ENCODE measurements around the gene LYRM4. TPM values are rescaled to one million over a fixed set of nuclear protein-coding genes. Genes with fewer than 3 reads are reported as not detected.

LYRM4 gene
- total and polyA plus RNA-seq, 4 donors = 17.9 to 28.7 (median 21.1) TPM

DNA sequence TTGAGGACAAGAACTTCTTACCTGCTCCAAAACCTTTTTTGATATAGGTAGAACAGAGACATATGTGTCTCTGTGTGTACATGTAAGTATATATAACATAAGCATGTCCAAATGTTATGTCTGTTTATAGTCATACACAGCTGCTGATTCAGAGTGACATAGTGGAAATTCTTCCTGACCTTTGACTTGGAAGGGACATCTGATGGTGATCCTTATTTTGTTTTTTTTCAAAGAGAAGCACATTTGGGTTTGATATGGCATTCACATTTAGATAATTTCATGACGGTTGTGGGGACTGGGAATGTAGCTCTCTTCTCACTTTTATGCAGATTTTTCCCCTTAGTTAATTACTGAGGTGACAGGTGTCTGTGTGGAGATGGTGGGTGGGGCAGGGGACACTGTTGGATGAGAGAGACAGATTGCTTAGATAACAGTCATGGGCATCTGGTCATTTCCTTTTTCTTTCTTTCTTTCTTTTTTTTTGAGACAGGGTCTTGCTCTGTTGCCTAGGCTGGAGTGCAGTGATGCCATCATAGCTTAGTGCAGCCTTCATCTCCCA is 39.5 kb upstream of the LYRM4 start:
- H3K4me3 ChIP-seq (ENCODE audit: low read length in 2 of 2) = no peak overlapping the region
- intact Hi-C loops (cut with DNase I) = no loop called here
- no peaks in the 10 kb centered on the region for H3K9me3 ChIP-seq (ENCODE audit: control insufficient read depth, low read length)
- ATAC-seq (ENCODE audit: low FRiP score) = no peak
- no peaks in the 10 kb centered on the region for H3K36me3 ChIP-seq (ENCODE audit: control insufficient read depth in 1 of 2, insufficient read depth in 2 of 2, low read length in 1 of 2)
- H3K4me1 ChIP-seq (ENCODE audit: control insufficient read depth in 1 of 2, insufficient read depth in 2 of 2, low read length in 2 of 2) = no peaks in the 10 kb centered on the region
- no peaks in the 10 kb centered on the region for H3K27me3 ChIP-seq (ENCODE audit: control insufficient read depth in 1 of 2, insufficient read depth in 2 of 2, low read length in 1 of 2)
- DNase-seq = no peak
- no peak overlapping the region for H3K27ac ChIP-seq (ENCODE audit: low read depth in 1 of 2, low read length in 2 of 2)
- 82 to 88% methylated on average over 1 of the region's 1 CpG for WGBS, 2 donors

DNA sequence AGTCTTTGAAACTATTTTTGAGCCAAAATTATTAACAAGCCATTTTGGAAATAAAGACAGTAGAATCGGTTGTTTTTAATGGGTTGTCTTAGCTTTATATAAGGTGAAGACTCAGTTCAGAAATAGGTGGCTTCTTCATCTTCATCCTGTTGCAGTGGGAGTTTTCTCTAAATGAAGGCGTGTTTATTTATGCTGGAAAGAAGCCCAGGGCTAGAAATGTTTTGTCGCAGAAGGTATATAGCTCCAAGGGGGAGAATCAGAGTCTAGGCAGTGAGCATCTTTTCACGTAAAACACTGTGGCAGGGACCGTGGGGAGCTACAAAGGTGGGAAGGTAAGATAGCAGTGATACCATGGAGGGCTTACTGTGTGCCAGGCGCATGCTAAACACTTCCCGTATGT is 34.9 kb upstream of the LYRM4 start:
- Histone ChIP-seq H3K27me3 (ENCODE audit: control insufficient read depth in 1 of 2, insufficient read depth in 2 of 2, low read length in 1 of 2) (no peaks in the 10 kb centered on the region), H3K9me3 (ENCODE audit: control insufficient read depth, low read length) (no peaks in the 10 kb centered on the region), H3K36me3 (ENCODE audit: control insufficient read depth in 1 of 2, insufficient read depth in 2 of 2, low read length in 1 of 2) (no peaks in the 10 kb centered on the region), H3K27ac (ENCODE audit: low read depth in 1 of 2, low read length in 2 of 2) (no peak overlapping the region), H3K4me1 (ENCODE audit: control insufficient read depth in 1 of 2, insufficient read depth in 2 of 2, low read length in 2 of 2) (no peaks in the 10 kb centered on the region), H3K4me3 (ENCODE audit: low read length in 2 of 2) (no peak overlapping the region)
- no peak for ATAC-seq (ENCODE audit: low FRiP score)
- intact Hi-C loops (cut with DNase I) = no loop called here
- no peak for DNase-seq
- 76 to 82% methylated on average over 7 of the region's 7 CpGs for WGBS, 2 donors

DNA sequence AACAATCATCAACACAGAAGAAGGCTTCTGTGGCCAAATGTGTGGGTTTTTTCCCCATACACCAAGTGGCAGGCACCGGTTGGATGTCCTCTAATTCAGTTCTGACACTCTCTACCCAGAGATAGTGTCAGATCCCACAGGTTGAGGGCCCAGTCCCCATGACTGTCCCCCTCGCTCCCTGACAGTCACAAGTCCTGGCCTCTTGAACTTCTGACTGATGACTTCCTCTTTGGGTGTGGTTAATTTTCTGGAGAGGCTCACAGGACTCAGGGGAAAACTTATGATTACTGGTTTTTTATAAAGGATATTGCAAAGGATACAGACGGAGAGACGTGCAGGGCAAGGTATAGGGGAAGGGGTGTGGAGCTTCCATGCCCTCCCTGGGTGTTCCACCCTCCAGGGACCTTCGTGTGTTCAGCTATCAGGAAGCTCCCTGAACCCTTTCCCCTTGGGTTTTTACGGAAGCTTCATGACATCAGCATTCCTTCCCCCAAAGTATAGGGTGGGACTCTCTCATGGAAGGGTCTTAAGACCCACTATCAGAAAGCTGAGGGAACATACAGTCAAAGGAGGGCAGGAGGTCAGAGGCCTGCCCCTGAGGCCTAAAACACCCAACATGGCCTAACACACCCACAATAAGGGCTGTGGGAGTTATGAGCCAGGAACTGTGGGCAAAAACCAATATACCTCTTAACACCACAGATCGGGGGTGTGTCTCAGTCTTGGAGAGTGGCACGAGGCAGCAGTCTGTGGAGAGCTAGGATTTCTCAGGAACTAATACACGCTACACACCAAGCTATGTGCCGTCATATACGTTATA is 33.9 kb upstream of the LYRM4 start:
- intact Hi-C loops (cut with DNase I) = no loop called here
- WGBS, 2 donors = 91 to 92% methylated on average over 11 of the region's 11 CpGs
- no peak for ATAC-seq (ENCODE audit: low FRiP score)

DNA sequence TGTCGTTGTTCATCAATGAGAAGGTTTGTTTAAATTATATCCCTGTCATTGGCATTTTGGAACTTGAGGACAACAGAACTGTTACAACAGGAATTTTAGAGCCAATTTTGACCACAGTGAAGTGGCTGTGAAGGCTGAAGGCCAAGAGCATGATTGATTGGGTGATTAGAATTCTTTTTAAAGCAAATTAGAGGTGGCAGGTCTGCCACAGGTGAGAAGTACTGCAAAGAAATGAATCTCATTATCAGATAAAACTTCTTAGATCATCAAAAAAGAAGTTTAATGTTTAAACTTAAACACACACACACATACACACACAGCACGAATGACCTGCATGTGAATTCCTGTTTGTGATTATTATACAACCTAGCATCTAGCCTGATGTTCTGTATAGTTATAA is 32.9 kb upstream of the LYRM4 start:
- intact Hi-C loops (cut with DNase I) = no loop called here
- no peaks in the 10 kb centered on the region for H3K27me3 ChIP-seq (ENCODE audit: control insufficient read depth in 1 of 2, insufficient read depth in 2 of 2, low read length in 1 of 2)
- no peak overlapping the region for H3K4me3 ChIP-seq (ENCODE audit: low read length in 2 of 2)
- 90 to 95% methylated on average over 2 of the region's 2 CpGs for WGBS, 2 donors
- ATAC-seq (ENCODE audit: low FRiP score) (no peak), DNase-seq (no peak)
- no peaks in the 10 kb centered on the region for H3K4me1 ChIP-seq (ENCODE audit: control insufficient read depth in 1 of 2, insufficient read depth in 2 of 2, low read length in 2 of 2)
- no peaks in the 10 kb centered on the region for H3K9me3 ChIP-seq (ENCODE audit: control insufficient read depth, low read length)
- H3K36me3 ChIP-seq (ENCODE audit: control insufficient read depth in 1 of 2, insufficient read depth in 2 of 2, low read length in 1 of 2) = no peaks in the 10 kb centered on the region
- no peak overlapping the region for H3K27ac ChIP-seq (ENCODE audit: low read depth in 1 of 2, low read length in 2 of 2)

More for the DNA sequence above, 33.9 kb upstream of the LYRM4 start:
- Histone ChIP-seq H3K36me3 (ENCODE audit: control insufficient read depth in 1 of 2, insufficient read depth in 2 of 2, low read length in 1 of 2) (no peaks in the 10 kb centered on the region), H3K4me1 (ENCODE audit: control insufficient read depth in 1 of 2, insufficient read depth in 2 of 2, low read length in 2 of 2) (no peaks in the 10 kb centered on the region), H3K27me3 (ENCODE audit: control insufficient read depth in 1 of 2, insufficient read depth in 2 of 2, low read length in 1 of 2) (no peaks in the 10 kb centered on the region), H3K4me3 (ENCODE audit: low read length in 2 of 2) (no peak overlapping the region), H3K27ac (ENCODE audit: low read depth in 1 of 2, low read length in 2 of 2) (no peak overlapping the region), H3K9me3 (ENCODE audit: control insufficient read depth, low read length) (no peaks in the 10 kb centered on the region)
- DNase-seq = no peak

DNA sequence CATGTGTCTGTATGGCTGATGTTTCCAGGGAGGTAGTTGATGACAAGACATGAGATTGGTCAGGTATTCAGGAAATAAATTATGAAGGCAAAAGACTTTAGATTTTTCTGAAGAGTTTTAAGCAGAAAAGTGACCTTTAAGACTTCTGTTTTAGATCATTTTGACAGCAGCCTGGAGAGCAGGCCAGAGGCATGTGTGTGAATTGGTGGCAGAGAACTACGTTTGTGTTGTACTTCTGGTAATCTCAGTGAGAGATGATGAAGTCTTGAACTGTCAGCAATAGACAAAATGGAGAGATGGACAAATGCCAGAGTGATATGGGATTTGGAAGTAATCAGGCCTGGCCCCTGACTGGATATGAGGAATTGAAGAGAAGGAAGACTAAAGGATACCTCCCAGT is 31.4 kb upstream of the LYRM4 start:
- no peak overlapping the region for H3K4me3 ChIP-seq (ENCODE audit: low read length in 2 of 2)
- H3K27me3 ChIP-seq (ENCODE audit: control insufficient read depth in 1 of 2, insufficient read depth in 2 of 2, low read length in 1 of 2) = no peaks in the 10 kb centered on the region
- no peak for ATAC-seq (ENCODE audit: low FRiP score)
- 17 to 22% methylated on average over 1 of the region's 1 CpG for WGBS, 2 donors
- intact Hi-C loops (cut with DNase I) = no loop called here
- no peaks in the 10 kb centered on the region for H3K36me3 ChIP-seq (ENCODE audit: control insufficient read depth in 1 of 2, insufficient read depth in 2 of 2, low read length in 1 of 2)
- no peaks in the 10 kb centered on the region for H3K4me1 ChIP-seq (ENCODE audit: control insufficient read depth in 1 of 2, insufficient read depth in 2 of 2, low read length in 2 of 2)
- no peak for DNase-seq
- no peak overlapping the region for H3K27ac ChIP-seq (ENCODE audit: low read depth in 1 of 2, low read length in 2 of 2)
- no peaks in the 10 kb centered on the region for H3K9me3 ChIP-seq (ENCODE audit: control insufficient read depth, low read length)

DNA sequence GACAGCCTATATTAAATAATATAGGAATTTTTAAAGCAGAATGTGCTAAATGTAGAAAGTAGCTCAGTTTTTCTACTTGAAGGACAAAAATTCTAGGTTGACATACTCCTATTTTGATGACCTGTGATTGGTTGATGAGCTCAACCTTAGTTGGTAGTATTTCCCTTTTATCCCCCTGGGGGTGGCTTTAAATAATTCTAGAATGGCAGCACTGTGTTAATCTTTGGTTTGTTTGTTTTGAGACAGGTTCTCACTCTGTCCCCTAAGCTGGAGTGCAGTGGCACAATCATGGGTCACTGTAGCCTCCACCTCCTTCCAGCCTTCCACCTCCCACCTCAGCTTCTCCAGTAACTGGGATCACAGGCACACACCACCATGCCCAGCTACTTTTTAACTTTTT is 29.8 kb upstream of the LYRM4 start:
- Histone ChIP-seq H3K4me3 (ENCODE audit: low read length in 2 of 2) (no peak overlapping the region), H3K27me3 (ENCODE audit: control insufficient read depth in 1 of 2, insufficient read depth in 2 of 2, low read length in 1 of 2) (no peaks in the 10 kb centered on the region), H3K4me1 (ENCODE audit: control insufficient read depth in 1 of 2, insufficient read depth in 2 of 2, low read length in 2 of 2) (no peaks in the 10 kb centered on the region), H3K9me3 (ENCODE audit: control insufficient read depth, low read length) (no peaks in the 10 kb centered on the region), H3K36me3 (ENCODE audit: control insufficient read depth in 1 of 2, insufficient read depth in 2 of 2, low read length in 1 of 2) (no peaks in the 10 kb centered on the region), H3K27ac (ENCODE audit: low read depth in 1 of 2, low read length in 2 of 2) (no peak overlapping the region)
- intact Hi-C loops (cut with DNase I) = no loop called here
- DNase-seq = no peak
- no peak for ATAC-seq (ENCODE audit: low FRiP score)

DNA sequence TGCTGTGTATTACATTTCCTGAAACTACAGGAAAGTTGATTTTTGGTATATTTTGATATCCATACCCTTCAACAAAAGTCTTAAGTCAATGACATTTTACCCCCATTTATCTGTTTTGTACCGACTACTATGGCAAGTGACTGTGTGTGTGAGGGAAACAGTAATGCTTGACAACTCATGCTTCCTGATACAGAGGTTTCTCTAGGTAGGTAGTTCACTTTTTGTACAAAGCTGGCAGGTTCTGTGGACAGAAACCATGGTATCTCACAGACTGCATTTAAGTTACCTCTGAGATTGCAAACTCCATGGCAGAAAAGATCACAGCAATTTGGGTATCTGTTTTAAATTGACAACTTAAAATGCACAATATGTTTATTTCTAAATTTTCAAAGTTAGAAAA is 29.3 kb upstream of the LYRM4 start:
- H3K4me3 ChIP-seq (ENCODE audit: low read length in 2 of 2) = no peak overlapping the region
- WGBS, 2 donors = 51 to 77% methylated on average over 1 of the region's 1 CpG
- H3K9me3 ChIP-seq (ENCODE audit: control insufficient read depth, low read length) = no peaks in the 10 kb centered on the region
- ATAC-seq (ENCODE audit: low FRiP score) (no peak), DNase-seq (no peak)
- intact Hi-C loops (cut with DNase I) = no loop called here
- H3K4me1 ChIP-seq (ENCODE audit: control insufficient read depth in 1 of 2, insufficient read depth in 2 of 2, low read length in 2 of 2) = no peaks in the 10 kb centered on the region
- H3K27ac ChIP-seq (ENCODE audit: low read depth in 1 of 2, low read length in 2 of 2) = no peak overlapping the region
- no peaks in the 10 kb centered on the region for H3K27me3 ChIP-seq (ENCODE audit: control insufficient read depth in 1 of 2, insufficient read depth in 2 of 2, low read length in 1 of 2)
- no peaks in the 10 kb centered on the region for H3K36me3 ChIP-seq (ENCODE audit: control insufficient read depth in 1 of 2, insufficient read depth in 2 of 2, low read length in 1 of 2)

DNA sequence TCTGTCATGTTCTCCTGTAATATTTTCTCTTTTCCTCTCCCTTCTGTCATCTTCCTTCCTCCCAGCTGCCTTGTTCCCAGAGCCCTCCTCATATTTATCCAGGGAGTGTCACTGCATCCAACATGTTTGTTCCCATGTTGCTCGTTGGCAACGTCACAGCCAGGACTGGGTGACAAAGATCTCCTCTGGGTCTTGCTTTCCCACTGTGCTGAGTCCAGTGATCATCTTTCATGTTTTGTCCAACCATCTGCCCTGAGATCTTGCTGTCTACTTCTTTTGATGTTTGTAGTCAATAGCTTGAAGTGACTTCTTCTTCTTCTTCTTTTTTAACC is 27.2 kb upstream of the LYRM4 start:
- no peaks in the 10 kb centered on the region for H3K9me3 ChIP-seq (ENCODE audit: control insufficient read depth, low read length)
- no peaks in the 10 kb centered on the region for H3K4me1 ChIP-seq (ENCODE audit: control insufficient read depth in 1 of 2, insufficient read depth in 2 of 2, low read length in 2 of 2)
- no peaks in the 10 kb centered on the region for H3K27me3 ChIP-seq (ENCODE audit: control insufficient read depth in 1 of 2, insufficient read depth in 2 of 2, low read length in 1 of 2)
- 79 to 84% methylated on average over 2 of the region's 2 CpGs for WGBS, 2 donors
- no peak overlapping the region for H3K4me3 ChIP-seq (ENCODE audit: low read length in 2 of 2)
- intact Hi-C loops (cut with DNase I) = no loop called here
- no peak for DNase-seq
- ATAC-seq (ENCODE audit: low FRiP score) = no peak
- no peak overlapping the region for H3K27ac ChIP-seq (ENCODE audit: low read depth in 1 of 2, low read length in 2 of 2)
- no peaks in the 10 kb centered on the region for H3K36me3 ChIP-seq (ENCODE audit: control insufficient read depth in 1 of 2, insufficient read depth in 2 of 2, low read length in 1 of 2)

DNA sequence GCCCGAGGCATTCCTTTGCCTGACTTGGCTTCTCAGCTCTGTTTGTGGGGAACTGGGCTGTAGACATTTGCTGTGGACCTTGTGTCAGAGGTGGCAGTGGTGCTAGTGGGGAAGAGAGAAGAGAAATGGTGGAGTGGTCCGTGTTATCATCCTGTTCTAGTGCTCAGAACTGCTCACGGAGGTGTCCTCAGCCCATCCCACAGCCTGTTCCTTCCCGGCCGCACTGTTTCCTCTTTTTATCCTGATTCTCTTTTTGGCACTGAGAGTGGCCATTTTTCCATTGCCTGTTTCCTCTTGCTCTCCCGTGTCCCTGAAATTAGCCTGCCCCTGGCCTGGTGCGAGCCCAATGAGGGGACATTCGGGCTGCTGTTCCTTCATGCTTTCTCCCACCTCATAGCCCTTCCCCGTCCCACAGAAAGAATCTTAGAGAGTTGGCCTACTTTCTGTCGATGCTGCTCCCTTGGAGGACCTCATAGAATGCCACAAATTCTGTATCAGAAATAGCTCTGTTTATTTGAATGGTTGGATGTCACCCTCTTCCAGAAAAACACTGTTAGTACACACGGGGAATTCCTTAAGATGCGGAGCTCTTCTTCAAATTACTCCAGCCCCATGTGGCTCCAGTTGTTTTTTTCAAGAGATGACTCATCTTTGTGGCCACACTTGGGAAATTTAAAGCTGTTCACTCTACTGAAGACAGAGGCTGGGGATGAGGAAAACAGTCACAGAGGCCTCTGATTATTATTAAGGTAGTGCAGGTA is 26.6 kb upstream of the LYRM4 start:
- H3K4me1 ChIP-seq (ENCODE audit: control insufficient read depth in 1 of 2, insufficient read depth in 2 of 2, low read length in 2 of 2) = no peaks in the 10 kb centered on the region
- no peaks in the 10 kb centered on the region for H3K36me3 ChIP-seq (ENCODE audit: control insufficient read depth in 1 of 2, insufficient read depth in 2 of 2, low read length in 1 of 2)
- intact Hi-C loops (cut with DNase I) = no loop called here
- no peak for DNase-seq
- H3K27me3 ChIP-seq (ENCODE audit: control insufficient read depth in 1 of 2, insufficient read depth in 2 of 2, low read length in 1 of 2) = no peaks in the 10 kb centered on the region
- H3K27ac ChIP-seq (ENCODE audit: low read depth in 1 of 2, low read length in 2 of 2) = no peak overlapping the region
- ATAC-seq (ENCODE audit: low FRiP score) = peak; percentile 46
- WGBS, 2 donors = 77 to 78% methylated on average over 12 of the region's 12 CpGs
- H3K9me3 ChIP-seq (ENCODE audit: control insufficient read depth, low read length) = no peaks in the 10 kb centered on the region
- H3K4me3 ChIP-seq (ENCODE audit: low read length in 2 of 2) = no peak overlapping the region
